ENCODE results near the gene TLDC2.
A peak's percentile ranks its signal among the peaks of the same experiment; 100 is the strongest.

GRCh38 chr20:36932476-36933426 lies 56.8 kb downstream of the TLDC2 start:
- no peak for TF ChIP-seq TAF1 (conservative IDR thresholded peaks at IDR 0.05)
- TF ChIP-seq, protein P1, sequence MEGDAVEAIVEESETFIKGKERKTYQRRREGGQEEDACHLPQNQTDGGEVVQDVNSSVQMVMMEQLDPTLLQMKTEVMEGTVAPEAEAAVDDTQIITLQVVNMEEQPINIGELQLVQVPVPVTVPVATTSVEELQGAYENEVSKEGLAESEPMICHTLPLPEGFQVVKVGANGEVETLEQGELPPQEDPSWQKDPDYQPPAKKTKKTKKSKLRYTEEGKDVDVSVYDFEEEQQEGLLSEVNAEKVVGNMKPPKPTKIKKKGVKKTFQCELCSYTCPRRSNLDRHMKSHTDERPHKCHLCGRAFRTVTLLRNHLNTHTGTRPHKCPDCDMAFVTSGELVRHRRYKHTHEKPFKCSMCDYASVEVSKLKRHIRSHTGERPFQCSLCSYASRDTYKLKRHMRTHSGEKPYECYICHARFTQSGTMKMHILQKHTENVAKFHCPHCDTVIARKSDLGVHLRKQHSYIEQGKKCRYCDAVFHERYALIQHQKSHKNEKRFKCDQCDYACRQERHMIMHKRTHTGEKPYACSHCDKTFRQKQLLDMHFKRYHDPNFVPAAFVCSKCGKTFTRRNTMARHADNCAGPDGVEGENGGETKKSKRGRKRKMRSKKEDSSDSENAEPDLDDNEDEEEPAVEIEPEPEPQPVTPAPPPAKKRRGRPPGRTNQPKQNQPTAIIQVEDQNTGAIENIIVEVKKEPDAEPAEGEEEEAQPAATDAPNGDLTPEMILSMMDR (IDR thresholded peaks at IDR 0.05; ENCODE audit: low read depth, low read length, missing input control), result no peak
- no peak for TF ChIP-seq ATF3 (IDR thresholded peaks at IDR 0.05)
- peak; percentile 25 to 62 for TF ChIP-seq HNF4A (conservative IDR thresholded peaks at IDR 0.05)
- TF ChIP-seq RAD21 (IDR thresholded peaks at IDR 0.05), result no peak
- TF ChIP-seq, protein P2, sequence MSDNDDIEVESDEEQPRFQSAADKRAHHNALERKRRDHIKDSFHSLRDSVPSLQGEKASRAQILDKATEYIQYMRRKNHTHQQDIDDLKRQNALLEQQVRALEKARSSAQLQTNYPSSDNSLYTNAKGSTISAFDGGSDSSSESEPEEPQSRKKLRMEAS (IDR thresholded peaks at IDR 0.05), result peak; percentile 11
- TF ChIP-seq ZBTB33 (IDR thresholded peaks at IDR 0.05), result no peak
- TF ChIP-seq YY1 (IDR thresholded peaks at IDR 0.05), result peak; percentile 21
